CD14-positive monocyte (primary cell): ENCODE data around the gene EDARADD. TPM values are rescaled to one million over a fixed set of nuclear protein-coding genes. Genes with fewer than 3 reads are reported as not detected.
A peak's percentile ranks its signal among the peaks of the same experiment; 100 is the strongest.

ENCODE experiments used
- DNase-seq, 3 donors: peaks; one replicate each; pipeline ENCODE4 v3.0.0-alpha.2; 2011 to 2022
- H2AFZ ChIP-seq: 2 replicates; pipeline ENCODE4 v1.6.0; 2012; ENCODE audit warnings: mild to moderate bottlenecking, low read depth, low read length, inconsistent platforms; ENCODE audit not compliant: insufficient read depth, poor library complexity, severe bottlenecking
- H3K27ac ChIP-seq, 2 donors: 1 replicate in 1 of 2; 2 replicates in 1 of 2; pipeline ENCODE4 v1.5.1; 2012 to 2013; ENCODE audit warnings: low read length in 2 of 2, control low read depth in 1 of 2, inconsistent platforms in 1 of 2, low read depth in 1 of 2, mild to moderate bottlenecking in 1 of 2
- H3K27me3 ChIP-seq, 2 donors: one replicate each; pipeline versions ENCODE4 v1.6.0 to v1.6.1; 2011 to 2013; ENCODE audit warnings: low read length in 2 of 2; ENCODE audit not compliant: control insufficient read depth in 2 of 2, insufficient read depth in 2 of 2
- H3K36me3 ChIP-seq, 2 donors: replicated peaks in 1 of 2; 1 replicate in 1 of 2; 2 replicates in 1 of 2; pipeline versions ENCODE4 v1.5.1 to v1.6.1; 2012 to 2013; ENCODE audit warnings: low read length in 2 of 2, control low read depth in 1 of 2, inconsistent platforms in 1 of 2, mild to moderate bottlenecking in 1 of 2; ENCODE audit not compliant: insufficient read depth in 2 of 2, control insufficient read depth in 1 of 2
- H3K4me1 ChIP-seq, 2 donors: 1 replicate in 1 of 2; 2 replicates in 1 of 2; pipeline versions ENCODE4 v1.5.1 to v1.6.1; 2012 to 2013; ENCODE audit warnings: low read length in 2 of 2, control low read depth in 1 of 2, inconsistent platforms in 1 of 2, mild to moderate bottlenecking in 1 of 2, moderate library complexity in 1 of 2; ENCODE audit not compliant: insufficient read depth in 2 of 2, control insufficient read depth in 1 of 2
- H3K4me2 ChIP-seq: replicated peaks from 2 replicates; pipeline ENCODE3; 2012; ENCODE audit warnings: low read length, moderate library complexity, mild to moderate bottlenecking; ENCODE audit not compliant: poor library complexity, severe bottlenecking; ENCODE audit errors: extremely low read depth
- H3K4me3 ChIP-seq, 3 experiments: fragments of 200-600 bp in 1 of 3; sonication (generic) in 1 of 3; replicated peaks in 1 of 3; 1 replicate in 2 of 3; 2 replicates in 1 of 3; pipeline ENCODE4 v1.5.1; 2011 to 2013; ENCODE audit warnings: low read length in 3 of 3, mild to moderate bottlenecking in 3 of 3, control low read depth in 2 of 3, low read depth in 2 of 3, inconsistent platforms in 1 of 3, moderate library complexity in 1 of 3
- H3K79me2 ChIP-seq: 2 replicates; pipeline ENCODE4 v1.6.0; 2012; ENCODE audit warnings: mild to moderate bottlenecking, control low read depth, inconsistent platforms, low read length, moderate library complexity; ENCODE audit not compliant: insufficient read depth
- H3K9ac ChIP-seq: 2 replicates; pipeline ENCODE4 v1.6.0; 2017; ENCODE audit warnings: low read length, mild to moderate bottlenecking; ENCODE audit not compliant: insufficient read depth, poor library complexity, severe bottlenecking
- H3K9me3 ChIP-seq, 2 donors: replicated peaks in 1 of 2; 1 replicate in 1 of 2; 2 replicates in 1 of 2; pipeline versions ENCODE4 v1.5.1 to v1.6.1; 2012 to 2013; ENCODE audit warnings: low read length in 2 of 2, control low read depth in 1 of 2; ENCODE audit not compliant: control insufficient read depth in 1 of 2, insufficient read depth in 1 of 2
- H4K20me1 ChIP-seq: 2 replicates; pipeline ENCODE4 v1.6.0; 2012; ENCODE audit warnings: mild to moderate bottlenecking, low read length, control low read depth, moderate library complexity; ENCODE audit not compliant: insufficient read depth
- H3K27ac Mint-ChIP-seq, 7 donors: one replicate each; pipeline ENCODE4 v1.8.0; 2020; ENCODE audit warnings: mild to moderate bottlenecking in 7 of 7, mixed read lengths in 7 of 7, moderate library complexity in 6 of 7, inconsistent platforms in 2 of 7
- H3K27me3 Mint-ChIP-seq, 3 donors: one replicate each; pipeline ENCODE4 v1.8.0; 2021 to 2022; ENCODE audit warnings: low read depth in 3 of 3, mild to moderate bottlenecking in 3 of 3, mixed read lengths in 3 of 3, moderate library complexity in 3 of 3, inconsistent platforms in 1 of 3
- H3K36me3 Mint-ChIP-seq, 2 donors: one replicate each; pipeline ENCODE4 v1.8.0; 2020; ENCODE audit warnings: mixed read lengths in 2 of 2, inconsistent platforms in 1 of 2, mild to moderate bottlenecking in 1 of 2
- H3K4me1 Mint-ChIP-seq: one replicate; pipeline ENCODE4 v1.8.0; 2020; ENCODE audit warnings: mild to moderate bottlenecking, mixed read lengths
- H3K4me3 Mint-ChIP-seq, 2 donors: one replicate each; pipeline ENCODE4 v1.8.0; 2020; ENCODE audit warnings: mild to moderate bottlenecking in 2 of 2, mixed read lengths in 2 of 2, moderate library complexity in 1 of 2
- H3K9me3 Mint-ChIP-seq, 7 donors: one replicate each; pipeline ENCODE4 v1.8.0; 2020 to 2022; ENCODE audit warnings: mixed read lengths in 7 of 7, mild to moderate bottlenecking in 6 of 7, moderate library complexity in 6 of 7, inconsistent platforms in 2 of 7
- CTCF ChIP-seq: fragments of 200-600 bp; IDR thresholded peaks from one replicate; pipeline ENCODE4 v1.8.0; 2022; ENCODE audit warnings: antibody characterized with exemption, mild to moderate bottlenecking
- WGBS: methylation state at CpG from one replicate; pipeline ENCODE4 v1.1.5; 2013; ENCODE audit warnings: missing lambda C conversion rate; ENCODE audit not compliant: insufficient coverage; 5-methylcytosine and 5-hydroxymethylcytosine counted together
- intact Hi-C, 2 donors: fragments of 100-400 bp; cut with micrococcal nuclease; formaldehyde crosslinking; loops; one replicate each; pipeline versions ENCODE4 v1.15.0 to v1.15.1; 2023
- polyA plus RNA-seq, 3 donors: library from polyadenylated mRNA; depleted of rRNA in 1 of 3; unstranded in 2 of 3; stranded (reverse) in 1 of 3; fragments of 300-500 nt in 2 of 3; fragments of >200 nt in 1 of 3; fragmentation: Illumina TruSeq in 2 of 3; gene quantifications; 1 replicate in 2 of 3; 2 replicates in 1 of 3; pipeline ENCODE4 v1.2.3, GENCODE V29; 2012 to 2021

EDARADD gene
- polyA plus RNA-seq, 3 donors, result not detected

DNA sequence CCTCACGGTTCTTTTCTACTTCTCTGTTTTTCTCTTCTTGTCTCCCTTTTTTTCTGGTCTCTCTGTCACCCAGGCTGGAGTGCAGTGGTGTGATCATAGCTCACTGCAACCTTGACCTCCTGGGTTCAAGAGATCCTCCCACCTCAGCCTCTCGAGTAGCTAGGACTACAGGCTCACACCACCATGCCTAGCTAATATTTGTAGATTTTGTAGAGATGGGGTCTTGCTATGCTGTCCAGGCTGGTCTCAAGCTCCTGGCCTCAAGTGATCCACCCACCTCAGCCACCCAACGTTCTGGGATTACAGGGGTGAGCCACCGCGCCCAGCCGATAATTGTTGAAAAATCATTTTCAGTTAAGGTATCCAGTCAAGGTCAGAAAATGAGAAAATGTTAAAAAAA lies 103.8 kb downstream of the EDARADD start:
- Histone ChIP-seq H3K27ac (no peak overlapping the region), H2AFZ (no peak overlapping the region), H3K36me3 (no peaks in the 10 kb centered on the region), H3K4me2 (no peak overlapping the region), H3K4me1 (peaks cover 5 to 6% of the 10 kb centered on the region in 2 donors), H3K9ac (no peak overlapping the region), H3K4me3 (no peak overlapping the region), H3K79me2 (no peaks in the 10 kb centered on the region), H4K20me1 (no peaks in the 10 kb centered on the region), H3K9me3 (no peaks in the 10 kb centered on the region), H3K27me3 (no peaks in the 10 kb centered on the region)
- Mint-ChIP-seq H3K27ac (peak overlapping the region in 1 of 7 donors; percentile 67), H3K4me1 (peaks cover 7% of the 10 kb centered on the region), H3K27me3 (peaks cover 1 to 6% (median 5%) of the 10 kb centered on the region in 3 donors), H3K36me3 (no peaks in the 10 kb centered on the region), H3K4me3 (peak overlapping the region in 1 of 2 donors; percentile 13), H3K9me3 (no peaks in the 10 kb centered on the region)
- no peak for TF ChIP-seq CTCF
- 63% methylated on average over 1 of the region's 6 CpGs for WGBS
- no peak for DNase-seq
- intact Hi-C loops, result no loop called here

GRCh38 chr1:236501093-236501492 lies 107.0 kb downstream of the EDARADD start:
- H3K27me3 ChIP-seq, result no peaks in the 10 kb centered on the region
- WGBS, result 64% methylated on average over 2 of the region's 6 CpGs
- no peak overlapping the region for H3K9ac ChIP-seq

More at GRCh38 chr1:236501093-236501492, 107.0 kb downstream of the EDARADD start:
- no peak overlapping the region for H3K4me3 Mint-ChIP-seq
- intact Hi-C loops, result no loop called here
- no peak overlapping the region for H3K4me2 ChIP-seq
- H3K27ac Mint-ChIP-seq, result no peak overlapping the region
- TF ChIP-seq CTCF, result no peak
- no peak overlapping the region for H2AFZ ChIP-seq
- no peaks in the 10 kb centered on the region for H3K36me3 Mint-ChIP-seq
- no peaks in the 10 kb centered on the region for H3K36me3 ChIP-seq
- H3K4me1 ChIP-seq, result peaks cover 12 to 13% of the 10 kb centered on the region in 2 donors
- H3K9me3 ChIP-seq, result no peaks in the 10 kb centered on the region
- no peaks in the 10 kb centered on the region for H4K20me1 ChIP-seq
- H3K79me2 ChIP-seq, result no peaks in the 10 kb centered on the region
- H3K27ac ChIP-seq, result no peak overlapping the region
- H3K9me3 Mint-ChIP-seq, result no peaks in the 10 kb centered on the region
- H3K4me1 Mint-ChIP-seq, result peaks cover 11% of the 10 kb centered on the region
- no peak for DNase-seq
- H3K27me3 Mint-ChIP-seq, result peaks cover 0 to 5% (median 1%) of the 10 kb centered on the region in 3 donors
- H3K4me3 ChIP-seq, result no peak overlapping the region
